Hepatocyte (in vitro differentiated cells): ENCODE data around the gene ATP5F1B.

Experiments
- EZH2 ChIP-seq: fragments of 200-600 bp; sonication (generic); IDR thresholded peaks from 2 replicates; pipeline ENCODE4 v1.6.1; 2016; ENCODE audit warnings: antibody characterized with exemption, mild to moderate bottlenecking, borderline replicate concordance
- EZH2phosphoT487 ChIP-seq: fragments of 200-600 bp; sonication (generic); IDR thresholded peaks from one replicate; pipeline ENCODE4 v1.6.1; 2018; ENCODE audit warnings: antibody characterized with exemption, mild to moderate bottlenecking, low read depth, moderate library complexity; ENCODE audit not compliant: unreplicated experiment, severe bottlenecking
- TF ChIP-seq, protein P1 (sequence below): fragments of 200-600 bp; sonication (generic); IDR thresholded peaks from 2 replicates; pipeline ENCODE4 v1.5.1; 2016; ENCODE audit warnings: antibody characterized with exemption, mild to moderate bottlenecking; ENCODE audit not compliant: poor library complexity

DNA sequence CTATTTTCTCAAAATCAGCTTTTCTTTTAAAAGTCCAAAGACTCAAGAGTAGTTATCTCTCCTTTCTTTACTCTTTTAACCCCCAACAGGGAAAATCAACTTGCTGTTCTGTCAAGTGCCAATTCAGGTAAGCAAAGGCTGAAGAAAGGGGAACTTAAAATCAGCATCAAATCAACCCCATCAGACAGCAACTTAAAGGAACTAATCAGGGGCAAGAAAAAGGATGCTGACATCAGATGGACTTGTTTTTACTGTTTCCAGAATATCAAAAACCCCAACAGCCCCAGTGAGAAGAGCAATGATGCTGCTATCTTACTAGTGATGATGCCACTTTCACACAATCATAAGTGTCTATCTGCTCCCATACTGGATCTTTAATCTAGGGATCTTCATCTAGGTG is 19.1 kb downstream of the ATP5F1B start:
- TF ChIP-seq, protein P1, sequence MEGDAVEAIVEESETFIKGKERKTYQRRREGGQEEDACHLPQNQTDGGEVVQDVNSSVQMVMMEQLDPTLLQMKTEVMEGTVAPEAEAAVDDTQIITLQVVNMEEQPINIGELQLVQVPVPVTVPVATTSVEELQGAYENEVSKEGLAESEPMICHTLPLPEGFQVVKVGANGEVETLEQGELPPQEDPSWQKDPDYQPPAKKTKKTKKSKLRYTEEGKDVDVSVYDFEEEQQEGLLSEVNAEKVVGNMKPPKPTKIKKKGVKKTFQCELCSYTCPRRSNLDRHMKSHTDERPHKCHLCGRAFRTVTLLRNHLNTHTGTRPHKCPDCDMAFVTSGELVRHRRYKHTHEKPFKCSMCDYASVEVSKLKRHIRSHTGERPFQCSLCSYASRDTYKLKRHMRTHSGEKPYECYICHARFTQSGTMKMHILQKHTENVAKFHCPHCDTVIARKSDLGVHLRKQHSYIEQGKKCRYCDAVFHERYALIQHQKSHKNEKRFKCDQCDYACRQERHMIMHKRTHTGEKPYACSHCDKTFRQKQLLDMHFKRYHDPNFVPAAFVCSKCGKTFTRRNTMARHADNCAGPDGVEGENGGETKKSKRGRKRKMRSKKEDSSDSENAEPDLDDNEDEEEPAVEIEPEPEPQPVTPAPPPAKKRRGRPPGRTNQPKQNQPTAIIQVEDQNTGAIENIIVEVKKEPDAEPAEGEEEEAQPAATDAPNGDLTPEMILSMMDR: no peak
- TF ChIP-seq EZH2 (no peak), EZH2phosphoT487 (no peak)
